Psoas muscle (tissue), 8 donors: ENCODE measurements around the gene GPR68. TPM values are rescaled to one million over a fixed set of nuclear protein-coding genes. Genes with fewer than 3 reads are reported as not detected.
"Not testable (repeated sequence)": the region's sequence is repeated elsewhere in the genome, so short reads cannot be mapped to it uniquely, and the experiment has no call there.

ENCODE experiments used
- ATAC-seq, 4 donors: fragments of 200-7000 bp; cut with Tn5 transposase; one replicate each; pipeline ENCODE4 v1.9.1; 2020; ENCODE audit warnings: moderate library complexity in 3 of 4, mild to moderate bottlenecking in 2 of 4
- DNase-seq, 2 donors: peaks; one replicate each; pipeline ENCODE4 v3.0.0-alpha.2; 2020
- H3K27ac ChIP-seq: fragments of 200-600 bp; one replicate; pipeline ENCODE4 v1.8.0; 2022
- H3K27me3 ChIP-seq, 3 donors: fragments of 200-600 bp in 1 of 3; one replicate each; pipeline versions ENCODE4 v1.6.1 to v1.8.0; 2013 to 2022; ENCODE audit warnings: low read length in 2 of 3, mild to moderate bottlenecking in 2 of 3, moderate library complexity in 1 of 3; ENCODE audit not compliant: insufficient read depth in 3 of 3
- H3K36me3 ChIP-seq, 2 donors: fragments of 200-600 bp in 1 of 2; one replicate each; pipeline versions ENCODE4 v1.6.1 to v1.8.0; 2013 to 2022; ENCODE audit warnings: low read depth in 1 of 2, mild to moderate bottlenecking in 1 of 2, moderate library complexity in 1 of 2; ENCODE audit not compliant: insufficient read depth in 1 of 2
- H3K4me1 ChIP-seq: fragments of 200-600 bp; one replicate; pipeline ENCODE4 v1.8.0; 2022
- H3K4me3 ChIP-seq: fragments of 200-600 bp; one replicate; pipeline ENCODE4 v1.8.0; 2022; ENCODE audit warnings: mild to moderate bottlenecking
- H3K9me3 ChIP-seq: fragments of 200-600 bp; one replicate; pipeline ENCODE4 v1.8.0; 2022
- CTCF ChIP-seq: fragments of 200-600 bp; IDR thresholded peaks from one replicate; pipeline ENCODE4 v1.8.0; 2022; ENCODE audit warnings: antibody characterized with exemption
- WGBS, 3 donors: extraction: QIAGEN DNeasy Blood & Tissue Kit; methylation state at CpG; one replicate each; pipeline versions ENCODE4 v1.1.6 to v1.1.7; 2013; 5-methylcytosine and 5-hydroxymethylcytosine counted together
- intact Hi-C, 2 donors: fragments of 100-400 bp; cut with DNase I; formaldehyde crosslinking; loops; one replicate each; pipeline versions ENCODE4 v1.11.0 to v1.14.2; 2022
- polyA plus RNA-seq, 3 donors: library from polyadenylated mRNA; stranded (reverse); fragments of 200-250 nt; gene quantifications; one replicate each; pipeline ENCODE4 v1.2.3, GENCODE V29; 2013
- total RNA-seq, 4 donors: library from RNA; stranded (reverse); fragmentation: NEBNext Ultra II Directional in 2 of 4; extraction: Animal tissue kit (Norgen Biotek cat#: 25700) in 2 of 4; gene quantifications; one replicate each; pipeline versions ENCODE4 v1.2.1 to v1.2.4, GENCODE V29; 2021 to 2023
- donor health status: healthy with polysubstance abuse.
- donor health status: DM: no; HTN: no; CAD: no; lungs with moderate emphysema.
- donor health status: Bipolar disorder and iron deficiency.
- donor health status: healthy.
- donor health status: DM: yes; HTN: yes; CAD: no.
- donor health status: DM: no; HTN: no; CAD: no.
- donor health status: DM: no; HTN: no; CAD: no.
- donor health status: DM: yes; HTN: yes; CAD: no.

GPR68 gene
- total and polyA plus RNA-seq, 7 donors = 0.03 to 0.27 (median 0.16) TPM; not detected in 1

- Histone ChIP-seq H3K27ac (no peak overlapping the region), H3K4me1 (no peaks in the 10 kb centered on the region), H3K27me3 (no peaks in the 10 kb centered on the region), H3K4me3 (no peak overlapping the region), H3K36me3 (peaks cover 4 to 100% of the 10 kb centered on the region in 2 donors), H3K9me3 (no peaks in the 10 kb centered on the region)
- no peak for TF ChIP-seq CTCF
- WGBS, 3 donors = 70 to 75% (median 71%) methylated on average over 15 of the region's 15 CpGs
- ATAC-seq = peak in 2 of 4 donors; percentile 38 to 47
- intact Hi-C loops = no loop called here
- DNase-seq = peak; percentile 57 to 64
These were observed 42.1 kb downstream of the GPR68 start for GRCh38 chr14:91202234-91202974.

- WGBS, 3 donors = 97 to 99% (median 99%) methylated on average over 6 of the region's 6 CpGs
- H3K27ac ChIP-seq, ATAC-seq, DNase-seq, H3K27me3 ChIP-seq, H3K9me3 ChIP-seq, H3K4me1 ChIP-seq, H3K4me3 ChIP-seq, intact Hi-C loops: not testable (repeated sequence)
- peaks cover 4 to 99% of the 10 kb centered on the region in 2 donors for H3K36me3 ChIP-seq
These were observed 43.7 kb downstream of the GPR68 start for GRCh38 chr14:91200802-91201201.

GRCh38 chr14:91197631-91198030 lies 46.9 kb downstream of the GPR68 start:
- no peak overlapping the region for H3K4me3 ChIP-seq
- H3K27ac ChIP-seq = no peak overlapping the region
- no peak for TF ChIP-seq CTCF
- ATAC-seq (no peak), DNase-seq (no peak)
- H3K27me3 ChIP-seq = no peaks in the 10 kb centered on the region
- H3K9me3 ChIP-seq = no peaks in the 10 kb centered on the region
- no peaks in the 10 kb centered on the region for H3K4me1 ChIP-seq
- H3K36me3 ChIP-seq = peaks cover 0 to 88% of the 10 kb centered on the region in 2 donors
- intact Hi-C loops = no loop called here

- Histone ChIP-seq H3K27me3 (no peaks in the 10 kb centered on the region), H3K9me3 (no peaks in the 10 kb centered on the region), H3K27ac (no peak overlapping the region), H3K4me3 (no peak overlapping the region), H3K4me1 (no peaks in the 10 kb centered on the region), H3K36me3 (peaks cover 0 to 88% of the 10 kb centered on the region in 2 donors)
- TF ChIP-seq CTCF = no peak
- ATAC-seq (no peak), DNase-seq (no peak)
- 94 to 96% (median 95%) methylated on average over 10 of the region's 10 CpGs for WGBS, 3 donors
- intact Hi-C loops = no loop called here
These were observed 48.6 kb downstream of the GPR68 start for GRCh38 chr14:91195881-91196280.

GRCh38 chr14:91193069-91193468 lies 51.4 kb downstream of the GPR68 start:
- Histone ChIP-seq H3K9me3 (no peaks in the 10 kb centered on the region), H3K27ac (no peak overlapping the region), H3K4me1 (no peaks in the 10 kb centered on the region), H3K4me3 (no peak overlapping the region), H3K36me3 (peaks cover 0 to 85% of the 10 kb centered on the region in 2 donors), H3K27me3 (no peaks in the 10 kb centered on the region)
- ATAC-seq (no peak), DNase-seq (no peak)
- intact Hi-C loops = no loop called here
- TF ChIP-seq CTCF = no peak
- 83 to 93% (median 86%) methylated on average over 12 of the region's 12 CpGs for WGBS, 3 donors
